Left lobe of liver (tissue), 2 donors: ENCODE data around the gene PXDN. TPM values are rescaled to one million over a fixed set of nuclear protein-coding genes. Genes with fewer than 3 reads are reported as not detected.
A peak's percentile ranks its signal among the peaks of the same experiment; 100 is the strongest.
"Not testable (repeated sequence)": the region's sequence is repeated elsewhere in the genome, so short reads cannot be mapped to it uniquely, and the experiment has no call there.

Source experiments
- ATAC-seq: fragments of 200-7000 bp; cut with Tn5 transposase; one replicate; pipeline ENCODE4 v1.9.1; 2020; ENCODE audit warnings: mild to moderate bottlenecking, moderate library complexity
- DNase-seq: peaks from one replicate; pipeline ENCODE4 v3.0.0-alpha.2; 2020; ENCODE audit warnings: low spot score
- total RNA-seq: library from RNA; stranded (reverse); gene quantifications from one replicate; pipeline ENCODE4 v1.2.1, GENCODE V29; 2021
- donor health status: DM: no; HTN: no; CAD: no; lungs with moderate emphysema.
- donor health status: DM: no; HTN: yes; CAD: no.

The PXDN gene
- total RNA-seq, 1 donor from 2014 or later, result 9.4 TPM

GRCh38 chr2:1742681-1743395, 1.5 kb downstream of the PXDN start:
- peak; percentile 54 for DNase-seq
- peak; percentile 55 for ATAC-seq

GRCh38 chr2:1742301-1742680, 2.0 kb downstream of the PXDN start:
- ATAC-seq, result no peak

GRCh38 chr2:1741851-1742250, 2.5 kb downstream of the PXDN start:
- ATAC-seq (no peak), DNase-seq (peak; percentile 39)

More at GRCh38 chr2:1742301-1742680, 2.0 kb downstream of the PXDN start:
- no peak for DNase-seq

- no peak for DNase-seq
Measured at GRCh38 chr2:1740716-1741589, 3.4 kb downstream of the PXDN start.

GRCh38 chr2:1739961-1740715, 4.2 kb downstream of the PXDN start:
- DNase-seq (peak; percentile 35), ATAC-seq (no peak)

More at GRCh38 chr2:1740716-1741589, 3.4 kb downstream of the PXDN start:
- no peak for ATAC-seq

DNA sequence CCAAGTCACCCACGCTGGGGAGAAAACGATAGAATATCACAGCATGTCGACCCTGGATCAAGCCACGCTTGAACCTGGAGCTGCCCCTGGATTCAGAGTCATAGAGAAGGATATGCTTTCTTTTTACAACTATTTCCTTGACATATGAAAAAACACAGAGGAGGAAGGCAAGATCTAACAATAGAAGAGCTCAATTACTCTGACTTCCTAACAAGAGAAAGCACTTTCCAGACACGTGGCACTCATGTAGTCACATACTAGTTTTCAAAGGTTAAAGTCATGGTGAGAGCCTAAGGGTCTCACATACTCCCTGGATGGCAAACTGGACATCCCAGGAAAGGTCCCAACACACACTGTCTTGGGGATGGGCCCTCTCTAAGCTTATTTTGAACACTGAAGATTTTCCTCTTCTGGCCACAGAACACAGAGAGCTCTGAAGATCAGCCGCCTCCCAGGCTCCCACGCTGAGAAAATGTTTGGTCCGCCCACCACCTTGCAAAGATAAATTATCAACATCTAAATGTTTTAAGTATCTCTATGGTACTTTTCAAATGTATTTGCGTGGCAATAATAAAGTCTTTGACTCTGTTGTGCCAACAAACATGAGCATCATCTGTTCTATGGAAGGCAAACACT, 4.9 kb downstream of the PXDN start:
- DNase-seq (no peak), ATAC-seq (no peak)

DNA sequence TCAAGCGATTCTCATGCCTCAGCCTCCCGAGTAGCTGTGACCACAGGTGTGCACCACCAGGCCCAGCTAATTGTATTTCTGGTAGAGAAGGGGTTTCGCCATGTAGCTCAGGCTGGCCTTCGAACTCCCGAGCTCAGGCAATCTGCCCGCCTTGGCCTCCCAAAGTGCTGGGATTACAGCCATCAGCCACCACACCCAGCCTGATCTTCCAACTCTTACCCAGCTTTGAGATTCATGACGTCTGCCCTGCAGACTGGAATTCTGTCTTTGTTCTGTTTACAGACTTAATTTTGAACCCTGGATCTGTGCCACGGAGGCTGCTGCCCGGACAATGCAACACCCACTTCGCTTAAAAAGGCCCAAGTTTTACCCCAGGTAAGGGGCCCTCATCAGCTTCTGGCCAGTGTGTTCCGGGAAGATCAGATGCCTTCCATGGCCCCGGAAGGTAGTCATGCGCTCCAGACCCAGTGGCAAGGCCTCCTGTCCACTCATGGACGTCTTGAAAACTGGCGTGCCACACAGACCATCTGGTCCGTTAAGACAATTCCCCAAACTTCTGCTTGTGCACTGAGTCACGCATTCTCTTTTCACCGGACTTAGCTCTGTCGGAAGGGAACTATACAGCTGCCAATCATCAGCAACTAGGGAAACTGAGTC, 5.5 kb downstream of the PXDN start:
- peak; percentile 14 for DNase-seq

DNA sequence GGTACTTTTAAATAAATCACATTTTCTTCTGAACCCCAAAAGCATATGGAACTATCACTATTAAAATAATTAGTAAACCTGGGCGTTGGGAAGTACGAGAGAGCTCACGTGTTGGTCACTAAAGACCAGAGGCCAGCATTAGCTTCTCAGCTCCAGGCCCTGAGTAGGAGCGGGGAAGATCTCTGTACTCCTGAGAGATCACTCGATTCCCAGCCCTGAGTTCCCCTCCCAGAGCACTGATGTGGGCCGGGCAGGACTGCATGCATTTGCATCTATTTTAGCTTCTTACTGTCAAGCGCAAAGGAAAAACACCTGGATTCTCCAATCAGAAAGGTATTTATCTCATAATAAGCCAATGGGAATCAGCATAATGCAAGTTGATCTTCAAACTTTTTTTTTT, 6.2 kb downstream of the PXDN start:
- ATAC-seq (no peak), DNase-seq (no peak)

More for the DNA sequence above, 5.5 kb downstream of the PXDN start:
- ATAC-seq, result no peak

DNA sequence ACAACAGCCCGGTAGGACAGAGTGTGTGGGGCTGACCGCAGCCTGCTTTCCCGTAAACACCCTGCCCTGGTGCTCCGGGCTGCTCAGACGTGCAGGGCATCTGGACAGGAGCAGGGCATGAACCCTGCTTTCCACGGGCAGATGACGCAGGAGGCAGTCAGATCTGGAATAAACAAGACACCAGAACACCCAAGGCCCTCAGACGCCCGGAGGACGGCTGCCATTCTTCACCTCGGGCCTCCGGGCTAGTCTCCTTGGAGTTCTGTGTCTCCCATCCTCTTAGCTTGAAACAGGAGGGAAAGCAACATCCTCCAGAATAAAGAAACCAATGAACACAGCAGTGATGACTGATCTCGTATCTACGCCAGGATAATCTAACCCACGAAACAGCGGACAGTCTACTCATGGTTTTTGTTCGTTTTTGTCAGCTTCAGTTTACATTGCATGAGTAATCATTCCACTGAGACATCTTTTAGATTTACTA, 7.3 kb downstream of the PXDN start:
- ATAC-seq (peak; percentile 68), DNase-seq (peak; percentile 41)

- ATAC-seq, result peak; percentile 67
- DNase-seq, result peak; percentile 7
Measured at GRCh38 chr2:1736045-1736444, 8.3 kb downstream of the PXDN start.

GRCh38 chr2:1733298-1733697, 11.0 kb downstream of the PXDN start:
- ATAC-seq, result not testable (repeated sequence)
- peak; percentile 36 for DNase-seq

GRCh38 chr2:1731963-1732768, 12.1 kb downstream of the PXDN start:
- DNase-seq (peak; percentile 22), ATAC-seq (no peak)

GRCh38 chr2:1731447-1731962, 12.8 kb downstream of the PXDN start:
- DNase-seq, result peak; percentile 38
- ATAC-seq, result no peak

DNA sequence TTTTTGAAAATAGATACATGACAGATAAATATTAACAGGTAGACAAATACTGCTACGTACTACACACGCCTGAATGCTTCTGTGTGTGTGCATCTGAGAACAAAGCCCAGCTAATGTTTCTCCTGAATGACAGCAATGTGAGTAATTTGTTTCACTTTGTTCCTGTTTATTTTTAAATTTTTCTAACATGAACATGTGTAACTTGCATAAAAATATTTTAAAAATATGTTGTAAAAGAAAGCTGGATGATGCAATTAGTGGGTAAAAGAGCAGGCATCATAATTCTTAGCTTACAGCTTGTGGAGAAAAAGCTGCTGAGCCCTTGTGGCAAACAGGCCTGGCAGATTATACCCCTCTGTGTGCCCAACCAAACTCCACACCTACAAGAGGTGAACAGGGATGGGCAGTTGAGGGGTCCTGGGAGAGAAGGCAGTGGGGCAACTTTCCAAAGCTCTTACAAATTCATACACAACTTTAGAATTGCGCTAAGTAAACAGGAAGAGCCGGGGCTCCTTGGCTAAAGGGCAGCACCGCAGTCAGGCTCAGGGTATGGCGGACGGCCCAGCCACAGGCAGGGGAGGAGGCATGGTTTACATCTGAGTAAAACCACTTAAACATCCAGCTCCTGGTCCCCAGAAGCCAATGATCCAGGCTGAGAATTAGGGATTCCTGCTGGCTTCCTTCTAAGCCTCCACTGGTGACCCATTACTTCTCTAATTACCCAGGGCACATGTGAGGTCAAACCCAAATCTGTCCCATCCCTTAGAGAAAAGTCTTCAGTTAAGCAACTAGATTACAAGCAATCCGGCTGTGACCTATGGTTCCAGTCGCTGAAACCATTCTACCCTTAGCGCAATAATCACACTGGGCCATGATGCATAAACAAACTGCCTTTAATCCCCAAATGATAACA, 14.0 kb downstream of the PXDN start:
- peak; percentile 42 for DNase-seq
- ATAC-seq, result peak; percentile 41

DNA sequence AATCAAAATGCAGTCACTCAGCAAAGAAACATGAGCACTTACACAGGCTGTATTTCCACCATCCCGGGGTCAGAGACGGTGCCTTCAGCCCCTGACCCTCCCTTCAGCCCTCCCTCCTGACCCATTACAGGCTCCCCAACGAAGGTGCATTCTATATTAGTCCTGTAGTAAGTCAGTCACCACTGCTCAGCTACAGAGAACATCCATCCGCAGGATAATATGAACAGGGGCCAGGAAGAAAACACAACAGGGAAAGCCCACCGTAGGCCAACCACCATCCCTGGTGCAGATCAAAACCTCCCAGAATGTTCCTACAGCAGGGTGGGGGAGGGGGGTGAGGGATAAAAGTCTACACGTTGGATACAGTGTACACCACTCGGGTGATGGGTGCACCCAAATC, 15.1 kb downstream of the PXDN start:
- no peak for ATAC-seq
- DNase-seq, result no peak

DNA sequence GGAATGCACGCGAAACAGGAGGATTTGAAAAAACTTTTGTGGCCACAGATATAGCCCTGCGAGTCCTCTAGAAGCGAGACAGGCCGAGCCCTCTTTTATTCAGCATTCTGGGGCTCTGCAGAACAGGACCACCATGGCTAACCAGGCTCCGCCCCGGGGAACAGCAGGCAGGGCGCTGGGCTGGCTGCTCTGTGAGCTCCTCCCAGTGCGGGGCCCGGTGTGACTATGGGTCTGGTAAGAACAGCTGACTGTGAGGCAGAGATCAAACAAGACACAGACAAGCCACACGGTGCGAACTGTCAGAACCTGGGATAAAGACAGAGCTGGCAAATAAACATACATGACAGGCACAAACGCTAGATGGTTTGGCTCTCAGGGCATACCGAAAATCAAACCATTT, 15.5 kb downstream of the PXDN start:
- DNase-seq, result peak; percentile 42
- no peak for ATAC-seq

DNA sequence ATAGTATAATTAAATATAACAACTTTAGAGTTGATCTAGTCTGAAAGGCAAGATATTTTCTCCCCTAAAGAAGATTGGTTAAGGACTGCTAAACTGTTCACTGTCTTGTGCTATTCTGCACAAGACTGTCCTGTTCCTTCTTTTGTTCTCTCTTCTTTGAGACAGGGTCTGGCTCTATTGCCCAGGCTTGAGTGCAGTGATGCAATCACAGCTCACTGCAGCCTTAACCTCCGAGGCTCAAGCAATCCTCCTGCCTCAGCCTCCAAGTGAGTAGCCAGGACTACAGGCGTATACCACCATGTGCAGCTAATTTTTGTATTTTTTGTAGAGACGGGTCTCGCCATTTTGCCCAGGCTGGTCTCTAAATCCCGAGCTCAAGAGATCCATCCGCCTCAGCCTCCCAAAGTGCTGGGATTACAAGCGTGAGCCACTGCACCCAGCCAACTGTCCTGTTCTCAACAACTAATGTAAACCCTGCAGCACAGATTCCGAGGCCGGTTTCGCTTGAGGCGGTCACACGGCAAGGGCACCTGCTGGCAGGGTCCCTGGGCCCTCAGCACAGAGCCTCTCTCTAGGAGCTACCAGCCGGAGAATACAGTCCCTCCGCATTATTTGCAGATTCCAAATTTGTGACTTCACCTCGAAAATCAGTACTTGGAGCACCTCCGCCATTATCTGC, 16.4 kb downstream of the PXDN start:
- peak; percentile 27 for DNase-seq
- ATAC-seq, result no peak
